SH-SY5Y (cell line): ENCODE data around the gene VASP.

Source experiments
- GATA2 ChIP-seq: IDR thresholded peaks from 2 replicates; pipeline ENCODE4 v1.6.1; 2011; ENCODE audit warnings: mild to moderate bottlenecking, low read depth, low read length
- GATA3 ChIP-seq: IDR thresholded peaks from 2 replicates; pipeline ENCODE4 v1.6.1; 2011; ENCODE audit warnings: low read depth, mild to moderate bottlenecking, low read length, moderate library complexity

Gene VASP

GRCh38 chr19:45478454-45479238 is 28.6 kb upstream of the VASP start:
- no peak for TF ChIP-seq GATA3
- no peak for TF ChIP-seq GATA2

DNA sequence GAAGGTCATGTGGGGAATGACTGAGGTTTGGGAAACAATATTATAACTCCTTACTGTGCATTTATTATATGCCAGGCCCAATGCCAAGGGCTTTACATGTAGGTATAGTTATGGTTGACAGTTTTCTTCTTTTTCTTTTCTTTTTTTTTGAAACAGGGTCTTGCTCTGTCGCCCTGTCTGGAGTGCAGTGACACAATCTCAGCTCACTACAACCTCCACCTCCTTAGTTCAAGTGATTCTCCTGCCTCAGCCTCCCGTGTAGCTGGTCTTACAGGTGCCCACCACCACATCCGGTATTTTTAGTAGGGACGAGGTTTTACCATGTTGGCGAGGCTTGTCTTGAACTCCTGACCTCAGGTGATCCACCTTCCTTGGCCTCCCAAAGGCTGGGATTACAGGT is 24.2 kb upstream of the VASP start:
- TF ChIP-seq GATA2 = no peak
- TF ChIP-seq GATA3 = no peak

DNA sequence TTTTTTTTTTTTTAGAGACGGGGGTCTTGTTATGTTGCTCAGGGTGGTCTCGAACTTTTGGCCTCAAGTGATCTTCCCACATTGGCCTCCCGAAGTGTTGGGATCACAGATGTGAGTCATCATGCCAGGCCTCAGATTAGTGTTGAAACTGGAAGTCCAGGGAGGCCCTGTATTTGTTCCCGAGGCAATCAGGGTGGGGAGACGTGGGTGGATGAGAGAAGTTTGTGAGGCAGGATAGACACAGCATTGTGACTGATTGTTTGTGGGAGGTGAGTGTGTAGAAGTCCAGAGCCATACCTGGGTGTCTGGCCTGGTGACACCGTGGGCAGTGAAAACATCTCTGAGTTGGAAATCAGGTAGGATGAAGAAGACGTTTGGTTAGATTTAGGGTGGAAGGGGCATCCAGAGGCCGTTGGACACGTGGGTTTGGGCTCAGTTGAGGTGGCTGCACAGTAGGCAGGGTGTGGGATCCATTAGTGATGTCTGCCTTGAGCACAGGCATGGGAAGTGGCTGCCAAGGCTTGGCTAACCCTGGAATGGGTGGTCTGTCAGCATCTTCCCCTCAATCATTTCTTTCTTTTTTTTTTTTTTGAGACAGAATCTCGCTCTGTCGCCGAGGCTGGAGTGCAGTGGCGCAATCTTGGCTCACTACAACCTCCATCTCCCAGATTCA is 22.9 kb upstream of the VASP start:
- no peak for TF ChIP-seq GATA3
- no peak for TF ChIP-seq GATA2

DNA sequence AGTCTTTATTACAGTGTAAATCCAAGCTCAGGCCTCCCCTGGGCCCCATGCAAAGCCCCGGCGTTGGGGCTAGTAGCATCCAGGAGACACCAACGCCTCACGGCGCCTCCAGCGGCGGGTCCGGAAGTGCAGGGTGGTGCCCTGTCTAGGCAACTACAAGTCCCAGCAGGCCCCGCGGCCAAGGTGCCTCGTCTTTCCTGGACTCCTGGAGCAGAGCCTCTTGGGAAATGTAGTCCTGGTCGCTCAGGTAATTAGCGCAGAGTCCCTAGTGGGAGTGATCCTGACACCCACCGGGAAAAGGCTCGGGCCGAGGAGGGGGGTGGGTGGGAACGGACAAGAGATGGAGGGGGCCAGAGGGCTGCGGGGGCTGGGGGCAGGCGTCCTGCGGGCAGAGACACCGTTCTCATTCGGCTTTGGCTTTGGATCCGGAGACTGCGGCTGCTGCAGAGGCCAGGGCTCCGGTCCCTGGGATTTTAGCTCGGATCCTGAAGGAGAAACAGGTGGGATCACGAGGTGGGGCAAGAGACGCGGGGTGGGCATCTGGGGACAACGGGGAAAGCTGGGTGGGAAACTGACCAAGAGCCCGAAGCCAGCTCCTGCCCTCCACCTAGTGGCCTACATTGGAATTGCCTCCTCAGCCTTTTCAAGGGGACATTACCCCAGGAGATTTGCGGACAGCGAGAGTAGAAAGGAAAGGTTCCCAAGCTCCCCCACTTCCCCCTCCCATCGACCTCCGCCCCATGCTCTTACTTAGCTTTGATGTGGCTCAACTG is 21.8 kb upstream of the VASP start:
- no peak for TF ChIP-seq GATA3
- TF ChIP-seq GATA2 = no peak

DNA sequence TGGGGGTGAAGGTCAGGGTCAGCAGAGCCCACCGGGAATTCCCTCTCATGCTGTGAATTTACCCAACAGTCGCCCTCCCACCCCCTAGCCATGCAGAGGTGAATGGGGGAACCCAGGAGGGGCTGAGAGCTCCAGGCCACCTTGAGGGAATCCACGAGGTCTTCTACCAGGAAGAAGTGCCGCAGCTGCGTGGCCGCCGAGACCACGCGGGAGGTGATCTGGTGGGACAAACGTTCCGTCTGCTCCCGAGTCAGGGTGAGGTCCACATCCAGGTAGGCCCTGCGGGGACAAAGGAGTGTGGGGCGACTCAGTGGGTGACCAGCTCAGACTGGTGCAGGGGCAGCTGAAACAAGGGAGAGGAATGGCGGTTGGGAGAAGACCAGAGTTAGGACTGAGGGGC is 18.6 kb upstream of the VASP start:
- TF ChIP-seq GATA3 (no peak), GATA2 (no peak)

GRCh38 chr19:45489216-45489855 is 17.9 kb upstream of the VASP start:
- no peak for TF ChIP-seq GATA2
- TF ChIP-seq GATA3 = no peak

GRCh38 chr19:45492137-45492626 is 15.1 kb upstream of the VASP start:
- TF ChIP-seq GATA2 (no peak), GATA3 (no peak)

GRCh38 chr19:45492627-45493470 is 14.4 kb upstream of the VASP start:
- TF ChIP-seq GATA2 (no peak), GATA3 (no peak)

- TF ChIP-seq GATA2 (no peak), GATA3 (no peak)
Observed at GRCh38 chr19:45494261-45494916, 12.9 kb upstream of the VASP start.

GRCh38 chr19:45495178-45495577 is 12.1 kb upstream of the VASP start:
- no peak for TF ChIP-seq GATA3
- no peak for TF ChIP-seq GATA2

DNA sequence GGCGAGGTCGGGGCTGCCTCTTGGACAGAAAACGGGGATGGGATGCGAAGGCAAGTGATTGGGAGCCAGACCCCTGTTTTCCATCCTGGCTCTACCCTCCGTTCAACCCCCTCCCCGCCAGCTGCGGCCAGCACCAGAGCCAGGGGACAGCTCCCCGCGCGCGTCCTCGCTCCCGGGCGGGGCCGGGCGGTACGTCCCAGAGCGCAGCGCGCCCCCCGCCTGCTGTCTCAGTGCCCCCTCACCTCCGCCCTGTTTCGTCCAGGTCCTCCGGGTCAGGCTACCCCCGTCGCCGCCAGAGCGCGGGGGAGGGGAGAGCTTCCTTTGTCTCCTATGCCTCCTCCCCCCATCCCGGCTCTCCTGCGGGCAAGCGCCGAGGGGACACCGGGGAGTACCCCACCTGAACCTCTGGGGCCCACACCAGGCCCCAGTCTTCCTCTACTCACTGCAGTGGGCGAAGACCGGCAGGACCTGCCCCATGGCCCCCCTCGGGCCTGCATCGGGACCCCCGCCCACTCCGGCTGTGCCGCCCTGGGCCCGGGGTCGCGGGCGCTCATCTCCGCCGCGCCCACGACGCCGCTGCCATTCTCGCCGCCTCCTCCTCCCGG is 10.8 kb upstream of the VASP start:
- no peak for TF ChIP-seq GATA3
- no peak for TF ChIP-seq GATA2

DNA sequence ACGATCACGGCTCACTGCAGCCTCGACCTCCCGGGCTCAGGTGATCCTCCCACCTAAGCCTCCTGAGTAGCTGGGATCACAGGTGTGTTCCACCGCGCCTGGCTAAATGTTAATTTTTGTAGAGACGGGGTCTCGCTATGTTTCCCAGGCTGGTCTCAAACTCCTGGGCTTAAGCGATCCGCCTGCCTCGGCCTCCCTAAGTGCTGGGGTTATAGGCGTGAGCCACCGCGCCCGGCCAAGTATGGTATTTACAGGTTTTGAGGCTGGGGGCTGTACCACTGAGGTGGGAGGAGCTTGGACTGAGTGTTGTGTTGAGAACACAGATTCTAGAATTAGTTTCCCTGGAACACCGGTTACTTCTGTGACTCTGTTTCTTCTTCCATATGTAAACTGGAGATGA is 9.5 kb upstream of the VASP start:
- TF ChIP-seq GATA3 = no peak
